ENCODE measurements around the gene KCNT1. TPM values are rescaled to one million over a fixed set of nuclear protein-coding genes. Genes with fewer than 3 reads are reported as not detected.

Gene KCNT1
- total and polyA plus RNA-seq, 4 donors: 9.5 to 24.7 (median 16.3) TPM

- no peak for DNase-seq (ENCODE audit: low read depth in 4 of 6, low spot score in 6 of 6)
- peaks cover 4% of the 10 kb centered on the region for H3K9me3 ChIP-seq (ENCODE audit: control insufficient read depth, insufficient read depth, low read length)
- H3K27ac ChIP-seq (ENCODE audit: low read depth, low read length): no peak overlapping the region
- H3K4me1 ChIP-seq (ENCODE audit: control insufficient read depth, insufficient read depth, low read length): no peaks in the 10 kb centered on the region
- 91% methylated on average over 42 of the region's 43 CpGs for WGBS (ENCODE audit: insufficient coverage)
- H3K36me3 ChIP-seq (ENCODE audit: control insufficient read depth, insufficient read depth, low read length): peaks cover 66% of the 10 kb centered on the region
- H3K27me3 ChIP-seq (ENCODE audit: control insufficient read depth, insufficient read depth, low read length): no peaks in the 10 kb centered on the region
- H3K4me3 ChIP-seq (ENCODE audit: low read depth, low read length): no peak overlapping the region
Observed at GRCh38 chr9:135768516-135769218, 66.7 kb downstream of the KCNT1 start.

- peaks cover 69% of the 10 kb centered on the region for H3K36me3 ChIP-seq (ENCODE audit: control insufficient read depth, insufficient read depth, low read length)
- no peak for DNase-seq (ENCODE audit: low read depth in 4 of 6, low spot score in 6 of 6)
- H3K4me3 ChIP-seq (ENCODE audit: low read depth, low read length): no peak overlapping the region
- 88% methylated on average over 17 of the region's 32 CpGs for WGBS (ENCODE audit: insufficient coverage)
- no peaks in the 10 kb centered on the region for H3K4me1 ChIP-seq (ENCODE audit: control insufficient read depth, insufficient read depth, low read length)
- peaks cover 4% of the 10 kb centered on the region for H3K9me3 ChIP-seq (ENCODE audit: control insufficient read depth, insufficient read depth, low read length)
- H3K27me3 ChIP-seq (ENCODE audit: control insufficient read depth, insufficient read depth, low read length): no peaks in the 10 kb centered on the region
- no peak overlapping the region for H3K27ac ChIP-seq (ENCODE audit: low read depth, low read length)
Observed at GRCh38 chr9:135769489-135770202, 67.7 kb downstream of the KCNT1 start.

GRCh38 chr9:135770203-135770535 lies 68.2 kb downstream of the KCNT1 start:
- Histone ChIP-seq H3K27ac (ENCODE audit: low read depth, low read length) (no peak overlapping the region), H3K27me3 (ENCODE audit: control insufficient read depth, insufficient read depth, low read length) (no peaks in the 10 kb centered on the region), H3K9me3 (ENCODE audit: control insufficient read depth, insufficient read depth, low read length) (peaks cover 4% of the 10 kb centered on the region), H3K4me1 (ENCODE audit: control insufficient read depth, insufficient read depth, low read length) (no peaks in the 10 kb centered on the region), H3K36me3 (ENCODE audit: control insufficient read depth, insufficient read depth, low read length) (peaks cover 69% of the 10 kb centered on the region), H3K4me3 (ENCODE audit: low read depth, low read length) (no peak overlapping the region)
- DNase-seq (ENCODE audit: low read depth in 4 of 6, low spot score in 6 of 6): no peak
- 85% methylated on average over 19 of the region's 19 CpGs for WGBS (ENCODE audit: insufficient coverage)

- no peak overlapping the region for H3K4me3 ChIP-seq (ENCODE audit: low read depth, low read length)
- WGBS (ENCODE audit: insufficient coverage): 93% methylated on average over 23 of the region's 26 CpGs
- no peak for DNase-seq (ENCODE audit: low read depth in 4 of 6, low spot score in 6 of 6)
- peaks cover 70% of the 10 kb centered on the region for H3K36me3 ChIP-seq (ENCODE audit: control insufficient read depth, insufficient read depth, low read length)
- peaks cover 4% of the 10 kb centered on the region for H3K9me3 ChIP-seq (ENCODE audit: control insufficient read depth, insufficient read depth, low read length)
- no peak overlapping the region for H3K27ac ChIP-seq (ENCODE audit: low read depth, low read length)
- H3K4me1 ChIP-seq (ENCODE audit: control insufficient read depth, insufficient read depth, low read length): no peaks in the 10 kb centered on the region
- H3K27me3 ChIP-seq (ENCODE audit: control insufficient read depth, insufficient read depth, low read length): no peaks in the 10 kb centered on the region
Observed at GRCh38 chr9:135770771-135771170, 68.8 kb downstream of the KCNT1 start.

DNA sequence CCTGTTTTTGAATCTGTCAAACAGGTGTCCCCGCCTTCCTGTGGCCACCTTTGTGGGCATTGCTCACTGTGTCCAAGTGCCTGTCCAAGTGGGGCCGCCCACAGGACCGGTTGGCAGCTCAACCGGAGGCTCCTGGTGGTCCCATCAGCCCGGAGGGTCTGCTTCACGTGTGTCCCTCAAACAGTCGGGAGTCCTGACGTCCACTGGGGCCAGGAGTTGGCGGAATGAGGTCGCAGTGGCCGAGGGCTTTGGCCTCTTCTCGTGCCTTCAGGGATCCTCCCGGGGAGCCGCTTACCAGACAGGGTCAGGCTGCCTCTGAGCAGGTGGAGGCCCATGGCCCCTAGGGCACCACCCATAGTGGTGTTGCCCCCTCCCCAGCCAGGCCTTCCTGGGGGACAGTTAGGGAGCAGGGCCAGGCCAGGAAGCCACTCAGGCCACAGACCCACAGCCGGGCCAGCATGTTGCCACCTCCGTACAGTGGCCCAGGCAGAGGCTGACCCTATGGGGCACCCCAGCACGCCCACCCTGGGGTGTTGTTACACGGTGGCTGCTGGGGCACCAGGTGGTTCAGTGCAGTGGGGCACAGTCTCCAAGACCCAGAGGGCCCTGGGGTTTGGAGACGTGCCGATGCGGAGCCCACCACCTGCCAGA lies 69.5 kb downstream of the KCNT1 start:
- 91% methylated on average over 21 of the region's 21 CpGs for WGBS (ENCODE audit: insufficient coverage)
- Histone ChIP-seq H3K4me1 (ENCODE audit: control insufficient read depth, insufficient read depth, low read length) (no peaks in the 10 kb centered on the region), H3K27ac (ENCODE audit: low read depth, low read length) (no peak overlapping the region), H3K4me3 (ENCODE audit: low read depth, low read length) (no peak overlapping the region), H3K27me3 (ENCODE audit: control insufficient read depth, insufficient read depth, low read length) (no peaks in the 10 kb centered on the region), H3K36me3 (ENCODE audit: control insufficient read depth, insufficient read depth, low read length) (peaks cover 70% of the 10 kb centered on the region), H3K9me3 (ENCODE audit: control insufficient read depth, insufficient read depth, low read length) (no peaks in the 10 kb centered on the region)
- no peak for DNase-seq (ENCODE audit: low read depth in 4 of 6, low spot score in 6 of 6)

- no peak overlapping the region for H3K27ac ChIP-seq (ENCODE audit: low read depth, low read length)
- WGBS (ENCODE audit: insufficient coverage): 87% methylated on average over 12 of the region's 13 CpGs
- DNase-seq (ENCODE audit: low read depth in 4 of 6, low spot score in 6 of 6): no peak
- peaks cover 73% of the 10 kb centered on the region for H3K36me3 ChIP-seq (ENCODE audit: control insufficient read depth, insufficient read depth, low read length)
- H3K27me3 ChIP-seq (ENCODE audit: control insufficient read depth, insufficient read depth, low read length): no peaks in the 10 kb centered on the region
- H3K9me3 ChIP-seq (ENCODE audit: control insufficient read depth, insufficient read depth, low read length): no peaks in the 10 kb centered on the region
- H3K4me3 ChIP-seq (ENCODE audit: low read depth, low read length): no peak overlapping the region
- no peaks in the 10 kb centered on the region for H3K4me1 ChIP-seq (ENCODE audit: control insufficient read depth, insufficient read depth, low read length)
Observed at GRCh38 chr9:135772056-135772646, 70.2 kb downstream of the KCNT1 start.

GRCh38 chr9:135772702-135773493 lies 70.9 kb downstream of the KCNT1 start:
- H3K4me3 ChIP-seq (ENCODE audit: low read depth, low read length): no peak overlapping the region
- H3K36me3 ChIP-seq (ENCODE audit: control insufficient read depth, insufficient read depth, low read length): peaks cover 77% of the 10 kb centered on the region
- H3K4me1 ChIP-seq (ENCODE audit: control insufficient read depth, insufficient read depth, low read length): no peaks in the 10 kb centered on the region
- H3K9me3 ChIP-seq (ENCODE audit: control insufficient read depth, insufficient read depth, low read length): no peaks in the 10 kb centered on the region
- DNase-seq (ENCODE audit: low read depth in 4 of 6, low spot score in 6 of 6): no peak
- H3K27me3 ChIP-seq (ENCODE audit: control insufficient read depth, insufficient read depth, low read length): no peaks in the 10 kb centered on the region
- WGBS (ENCODE audit: insufficient coverage): 52% methylated on average over 36 of the region's 36 CpGs
- no peak overlapping the region for H3K27ac ChIP-seq (ENCODE audit: low read depth, low read length)

DNA sequence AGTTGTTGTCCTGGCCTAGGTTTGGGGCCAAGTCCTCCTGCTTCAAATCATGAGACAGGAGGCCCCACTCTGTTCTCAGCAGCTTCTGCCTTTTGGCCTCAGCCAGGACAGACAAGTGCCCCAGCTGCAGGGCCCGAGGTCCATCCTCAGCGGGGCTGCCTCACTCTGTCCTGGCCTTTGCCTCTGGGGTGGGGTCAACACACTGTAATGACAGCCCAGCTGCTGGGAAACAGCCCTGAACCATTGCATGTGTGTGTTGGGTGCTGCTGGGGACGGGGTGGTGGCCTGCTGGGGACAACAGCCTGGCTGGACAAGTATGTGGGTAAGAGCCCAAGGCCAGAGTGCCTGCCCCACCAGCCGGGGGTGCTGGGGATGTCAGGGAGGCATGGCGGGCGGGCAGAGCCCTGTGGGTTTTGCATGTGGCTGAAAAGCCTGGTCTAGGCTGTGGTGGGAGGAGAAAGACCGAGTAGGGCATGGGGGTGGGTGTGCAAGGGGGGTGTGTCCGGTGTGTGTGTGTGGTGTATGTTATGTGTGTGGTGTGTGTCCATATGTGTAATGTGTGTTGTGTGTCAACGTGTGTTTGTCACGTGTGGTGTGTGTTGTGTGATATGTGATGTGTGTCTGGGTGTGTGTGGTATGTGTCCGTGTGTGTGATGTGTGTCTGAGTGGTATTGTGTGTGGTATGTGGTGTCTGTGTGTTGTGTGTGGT lies 71.7 kb downstream of the KCNT1 start:
- Histone ChIP-seq H3K27ac (ENCODE audit: low read depth, low read length) (no peak overlapping the region), H3K4me3 (ENCODE audit: low read depth, low read length) (no peak overlapping the region), H3K4me1 (ENCODE audit: control insufficient read depth, insufficient read depth, low read length) (no peaks in the 10 kb centered on the region), H3K27me3 (ENCODE audit: control insufficient read depth, insufficient read depth, low read length) (no peaks in the 10 kb centered on the region), H3K9me3 (ENCODE audit: control insufficient read depth, insufficient read depth, low read length) (no peaks in the 10 kb centered on the region), H3K36me3 (ENCODE audit: control insufficient read depth, insufficient read depth, low read length) (peaks cover 81% of the 10 kb centered on the region)
- DNase-seq (ENCODE audit: low read depth in 4 of 6, low spot score in 6 of 6): no peak
- 83% methylated on average over 9 of the region's 11 CpGs for WGBS (ENCODE audit: insufficient coverage)
